GM06990 (cell line): Measurements from ENCODE around the gene ETV6.
"Not testable (repeated sequence)": the region's sequence is repeated elsewhere in the genome, so short reads cannot be mapped to it uniquely, and the experiment has no call there.

Experiments used
- DNase-seq: peaks from one replicate; pipeline ENCODE4 v3.0.0-alpha.2; 2011; ENCODE audit not compliant: insufficient read length; ENCODE audit errors: extremely low read depth
- H3K27me3 ChIP-seq: replicated peaks from 2 replicates; pipeline ENCODE4 v1.6.0; 2011; ENCODE audit warnings: low read length; ENCODE audit not compliant: control insufficient read depth, insufficient read depth
- H3K36me3 ChIP-seq: 2 replicates; pipeline ENCODE4 v1.5.1; 2011; ENCODE audit warnings: low read length; ENCODE audit not compliant: control insufficient read depth, insufficient read depth
- H3K4me3 ChIP-seq: replicated peaks from 2 replicates; pipeline ENCODE4 v1.5.1; 2011; ENCODE audit warnings: low read depth, mild to moderate bottlenecking, control low read depth, low read length
- CTCF ChIP-seq: IDR thresholded peaks from 2 replicates; pipeline ENCODE4 v1.5.1; 2011; ENCODE audit warnings: low read length, control low read depth, mild to moderate bottlenecking, inconsistent platforms; ENCODE audit not compliant: insufficient read depth, poor library complexity, severe bottlenecking

Gene ETV6

GRCh38 chr12:11906286-11906935, 256.9 kb downstream of the ETV6 start:
- DNase-seq: no peak
- TF ChIP-seq CTCF: no peak
- Histone ChIP-seq H3K36me3 (no peaks in the 10 kb centered on the region), H3K27me3 (no peaks in the 10 kb centered on the region), H3K4me3 (no peak overlapping the region)

- no peaks in the 10 kb centered on the region for H3K27me3 ChIP-seq
- H3K36me3 ChIP-seq: no peaks in the 10 kb centered on the region
- H3K4me3 ChIP-seq: no peak overlapping the region
- TF ChIP-seq CTCF: no peak
- DNase-seq: no peak
Observed at GRCh38 chr12:11907625-11908024, 258.2 kb downstream of the ETV6 start.

GRCh38 chr12:11909406-11909805, 259.9 kb downstream of the ETV6 start:
- not testable (repeated sequence) for H3K36me3 ChIP-seq, H3K27me3 ChIP-seq, DNase-seq, H3K4me3 ChIP-seq

GRCh38 chr12:11916113-11916512, 266.6 kb downstream of the ETV6 start:
- Histone ChIP-seq H3K27me3 (no peaks in the 10 kb centered on the region), H3K4me3 (no peak overlapping the region), H3K36me3 (no peaks in the 10 kb centered on the region)
- no peak for DNase-seq
- no peak for TF ChIP-seq CTCF

GRCh38 chr12:11916771-11917170, 267.3 kb downstream of the ETV6 start:
- DNase-seq: no peak
- Histone ChIP-seq H3K4me3 (no peak overlapping the region), H3K36me3 (no peaks in the 10 kb centered on the region), H3K27me3 (no peaks in the 10 kb centered on the region)
- TF ChIP-seq CTCF: no peak

GRCh38 chr12:11917501-11917900, 268.0 kb downstream of the ETV6 start:
- Histone ChIP-seq H3K27me3 (no peaks in the 10 kb centered on the region), H3K36me3 (no peaks in the 10 kb centered on the region), H3K4me3 (no peak overlapping the region)
- no peak for DNase-seq
- no peak for TF ChIP-seq CTCF
